BE2C (cell line): ENCODE measurements around the gene ADAMTS2.

Experiments used
- DNase-seq: peaks from one replicate; pipeline ENCODE4 v3.0.0-alpha.2; 2020
- H3K27me3 ChIP-seq: fragments of 250-450 bp; sonication (Bioruptor Pico); 2 replicates; pipeline ENCODE4 v1.5.1; 2020; ENCODE audit warnings: mild to moderate bottlenecking
- H3K36me3 ChIP-seq: fragments of 250-450 bp; sonication (Bioruptor Pico); 2 replicates; pipeline ENCODE4 v1.5.1; 2020; ENCODE audit warnings: mild to moderate bottlenecking
- H3K4me1 ChIP-seq: fragments of 250-450 bp; sonication (Bioruptor Pico); 2 replicates; pipeline ENCODE4 v1.5.1; 2020
- H3K4me3 ChIP-seq: 2 replicates; pipeline ENCODE4 v1.5.1; 2011; ENCODE audit warnings: low read depth, low read length
- H3K9me3 ChIP-seq: fragments of 250-450 bp; sonication (Bioruptor Pico); 2 replicates; pipeline ENCODE4 v1.5.1; 2020
- TF ChIP-seq, protein P1 (sequence below): IDR thresholded peaks from 2 replicates; pipeline ENCODE4 v1.5.1; 2012; ENCODE audit warnings: mild to moderate bottlenecking, low read depth, low read length

ADAMTS2 gene

GRCh38 chr5:179369530-179369884 is 24.2 kb upstream of the ADAMTS2 start:
- TF ChIP-seq, protein P1, sequence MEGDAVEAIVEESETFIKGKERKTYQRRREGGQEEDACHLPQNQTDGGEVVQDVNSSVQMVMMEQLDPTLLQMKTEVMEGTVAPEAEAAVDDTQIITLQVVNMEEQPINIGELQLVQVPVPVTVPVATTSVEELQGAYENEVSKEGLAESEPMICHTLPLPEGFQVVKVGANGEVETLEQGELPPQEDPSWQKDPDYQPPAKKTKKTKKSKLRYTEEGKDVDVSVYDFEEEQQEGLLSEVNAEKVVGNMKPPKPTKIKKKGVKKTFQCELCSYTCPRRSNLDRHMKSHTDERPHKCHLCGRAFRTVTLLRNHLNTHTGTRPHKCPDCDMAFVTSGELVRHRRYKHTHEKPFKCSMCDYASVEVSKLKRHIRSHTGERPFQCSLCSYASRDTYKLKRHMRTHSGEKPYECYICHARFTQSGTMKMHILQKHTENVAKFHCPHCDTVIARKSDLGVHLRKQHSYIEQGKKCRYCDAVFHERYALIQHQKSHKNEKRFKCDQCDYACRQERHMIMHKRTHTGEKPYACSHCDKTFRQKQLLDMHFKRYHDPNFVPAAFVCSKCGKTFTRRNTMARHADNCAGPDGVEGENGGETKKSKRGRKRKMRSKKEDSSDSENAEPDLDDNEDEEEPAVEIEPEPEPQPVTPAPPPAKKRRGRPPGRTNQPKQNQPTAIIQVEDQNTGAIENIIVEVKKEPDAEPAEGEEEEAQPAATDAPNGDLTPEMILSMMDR = no peak
- DNase-seq = no peak
- Histone ChIP-seq H3K4me1 (no peaks in the 10 kb centered on the region), H3K9me3 (no peaks in the 10 kb centered on the region), H3K36me3 (no peaks in the 10 kb centered on the region), H3K4me3 (no peak overlapping the region), H3K27me3 (no peaks in the 10 kb centered on the region)

DNA sequence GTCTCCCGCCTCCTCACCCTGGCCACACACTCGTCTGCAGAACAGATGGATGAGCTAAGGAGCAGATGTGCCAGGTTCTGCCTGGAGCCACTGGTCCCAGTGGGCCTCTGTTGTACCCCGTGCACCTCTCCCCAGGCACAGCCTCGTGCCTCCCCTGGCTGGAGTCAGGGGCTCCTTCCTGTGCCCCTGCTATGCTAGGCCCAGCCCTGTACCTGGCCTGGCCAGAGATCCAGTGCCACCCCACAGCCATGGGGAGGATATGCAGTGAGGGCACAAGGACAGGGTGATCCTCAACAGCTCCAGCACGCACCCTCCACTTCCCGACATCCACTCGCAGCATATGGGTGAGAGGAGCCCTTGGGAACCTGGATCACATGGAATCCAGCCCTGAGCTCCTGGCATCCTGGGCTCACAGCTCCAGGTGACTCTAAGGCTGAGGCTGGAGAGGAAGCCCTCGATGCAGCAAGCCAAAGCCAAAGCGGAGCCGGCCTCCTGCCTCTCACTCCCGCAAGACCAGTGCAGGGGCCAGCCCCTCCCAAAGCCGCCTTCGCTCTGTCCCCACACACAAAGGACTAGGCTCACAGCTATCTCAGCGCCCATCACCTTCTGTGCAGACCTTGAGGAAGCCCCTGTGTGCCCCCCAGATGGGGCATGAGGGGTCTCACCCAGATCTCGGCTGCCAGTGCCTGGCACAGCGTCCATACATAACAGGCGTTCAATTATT is 23.7 kb upstream of the ADAMTS2 start:
- no peak for DNase-seq
- Histone ChIP-seq H3K9me3 (no peaks in the 10 kb centered on the region), H3K36me3 (no peaks in the 10 kb centered on the region), H3K4me3 (no peak overlapping the region), H3K4me1 (no peaks in the 10 kb centered on the region), H3K27me3 (no peaks in the 10 kb centered on the region)
- TF ChIP-seq, protein P1 = no peak

DNA sequence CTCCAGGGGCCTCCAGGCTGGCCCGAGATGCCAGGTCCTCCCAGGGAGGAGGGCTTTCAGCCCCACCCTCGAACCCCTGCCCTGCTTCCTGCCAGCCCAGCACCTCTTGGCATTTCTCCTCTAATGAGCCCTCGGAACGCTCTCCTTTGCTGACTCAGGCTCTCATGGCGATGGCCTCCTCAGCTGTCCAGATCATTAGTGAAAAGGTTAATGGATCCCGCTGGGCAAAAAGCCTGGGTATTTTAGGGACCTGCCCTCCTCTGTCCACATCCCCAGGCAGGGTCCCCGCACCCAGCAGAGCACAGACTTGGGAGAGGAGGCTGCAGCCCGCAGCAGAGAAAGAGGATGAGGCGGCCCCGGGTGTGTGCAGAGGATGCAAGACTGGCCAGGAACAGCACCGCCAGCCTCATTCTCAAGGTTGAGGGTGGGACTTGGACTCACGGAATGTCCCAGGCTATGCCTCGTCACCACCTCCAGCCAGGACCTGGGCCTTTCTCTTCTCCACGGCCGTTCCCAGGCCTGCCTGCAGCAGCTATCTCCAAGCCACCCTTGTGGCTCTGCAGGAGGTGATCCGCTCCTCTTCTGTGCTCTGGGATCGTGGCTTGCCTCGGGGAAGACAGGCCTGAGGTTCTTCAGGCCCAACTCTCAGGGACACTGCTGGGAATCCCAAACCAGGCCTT is 23.0 kb upstream of the ADAMTS2 start:
- no peak for DNase-seq
- TF ChIP-seq, protein P1 = no peak
- H3K36me3 ChIP-seq = no peaks in the 10 kb centered on the region
- H3K4me3 ChIP-seq = no peak overlapping the region
- H3K27me3 ChIP-seq = no peaks in the 10 kb centered on the region
- no peaks in the 10 kb centered on the region for H3K4me1 ChIP-seq
- no peaks in the 10 kb centered on the region for H3K9me3 ChIP-seq

DNA sequence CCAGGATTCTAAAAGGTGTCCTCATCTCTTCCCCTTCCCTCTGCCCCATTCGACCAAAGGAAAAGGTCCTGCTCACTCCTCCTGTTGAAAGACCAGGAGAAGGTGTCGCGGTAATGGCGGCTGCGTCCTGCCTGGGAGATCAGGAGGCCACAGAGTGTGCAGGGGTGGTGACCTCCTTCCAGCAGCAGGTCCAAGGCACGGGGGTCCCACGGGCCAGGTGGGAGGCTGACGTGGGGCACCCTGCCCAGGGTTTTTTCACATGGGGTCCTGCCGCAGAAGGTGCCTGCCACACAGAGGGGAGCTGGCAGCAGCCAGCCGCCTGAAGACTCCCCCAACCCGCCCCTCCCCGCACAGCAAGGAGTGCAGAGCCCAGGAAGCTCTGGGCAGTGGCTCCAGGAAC is 22.2 kb upstream of the ADAMTS2 start:
- Histone ChIP-seq H3K9me3 (no peaks in the 10 kb centered on the region), H3K4me3 (no peak overlapping the region), H3K36me3 (no peaks in the 10 kb centered on the region), H3K4me1 (no peaks in the 10 kb centered on the region), H3K27me3 (no peaks in the 10 kb centered on the region)
- TF ChIP-seq, protein P1 = no peak
- DNase-seq = no peak

GRCh38 chr5:179362355-179362754 is 17.1 kb upstream of the ADAMTS2 start:
- Histone ChIP-seq H3K27me3 (no peaks in the 10 kb centered on the region), H3K4me1 (no peaks in the 10 kb centered on the region), H3K4me3 (no peak overlapping the region), H3K36me3 (no peaks in the 10 kb centered on the region), H3K9me3 (no peaks in the 10 kb centered on the region)
- DNase-seq = no peak
- TF ChIP-seq, protein P1 = no peak

GRCh38 chr5:179361037-179361603 is 15.9 kb upstream of the ADAMTS2 start:
- Histone ChIP-seq H3K4me1 (no peaks in the 10 kb centered on the region), H3K27me3 (no peaks in the 10 kb centered on the region), H3K36me3 (no peaks in the 10 kb centered on the region), H3K4me3 (no peak overlapping the region), H3K9me3 (no peaks in the 10 kb centered on the region)
- no peak for DNase-seq
- TF ChIP-seq, protein P1 = no peak
